GM12864 (cell line): ENCODE results near the gene MGST3.

Experiments
- DNase-seq: peaks from one replicate; pipeline ENCODE4 v3.0.0-alpha.2; 2011; ENCODE audit warnings: low read depth
- H3K4me3 ChIP-seq: 2 replicates; pipeline ENCODE4 v1.5.1; 2011; ENCODE audit warnings: mild to moderate bottlenecking, low read depth, low read length, control low read depth
- TF ChIP-seq, protein P1 (sequence below): IDR thresholded peaks from 2 replicates; pipeline ENCODE4 v1.5.1; 2011; ENCODE audit warnings: low read depth, mild to moderate bottlenecking, moderate library complexity, low read length, control low read depth, inconsistent platforms; ENCODE audit errors: missing control alignments

MGST3 gene

GRCh38 chr1:165659581-165659895, 28.5 kb downstream of the MGST3 start:
- TF ChIP-seq, protein P1, sequence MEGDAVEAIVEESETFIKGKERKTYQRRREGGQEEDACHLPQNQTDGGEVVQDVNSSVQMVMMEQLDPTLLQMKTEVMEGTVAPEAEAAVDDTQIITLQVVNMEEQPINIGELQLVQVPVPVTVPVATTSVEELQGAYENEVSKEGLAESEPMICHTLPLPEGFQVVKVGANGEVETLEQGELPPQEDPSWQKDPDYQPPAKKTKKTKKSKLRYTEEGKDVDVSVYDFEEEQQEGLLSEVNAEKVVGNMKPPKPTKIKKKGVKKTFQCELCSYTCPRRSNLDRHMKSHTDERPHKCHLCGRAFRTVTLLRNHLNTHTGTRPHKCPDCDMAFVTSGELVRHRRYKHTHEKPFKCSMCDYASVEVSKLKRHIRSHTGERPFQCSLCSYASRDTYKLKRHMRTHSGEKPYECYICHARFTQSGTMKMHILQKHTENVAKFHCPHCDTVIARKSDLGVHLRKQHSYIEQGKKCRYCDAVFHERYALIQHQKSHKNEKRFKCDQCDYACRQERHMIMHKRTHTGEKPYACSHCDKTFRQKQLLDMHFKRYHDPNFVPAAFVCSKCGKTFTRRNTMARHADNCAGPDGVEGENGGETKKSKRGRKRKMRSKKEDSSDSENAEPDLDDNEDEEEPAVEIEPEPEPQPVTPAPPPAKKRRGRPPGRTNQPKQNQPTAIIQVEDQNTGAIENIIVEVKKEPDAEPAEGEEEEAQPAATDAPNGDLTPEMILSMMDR = no peak
- no peak overlapping the region for H3K4me3 ChIP-seq
- no peak for DNase-seq

DNA sequence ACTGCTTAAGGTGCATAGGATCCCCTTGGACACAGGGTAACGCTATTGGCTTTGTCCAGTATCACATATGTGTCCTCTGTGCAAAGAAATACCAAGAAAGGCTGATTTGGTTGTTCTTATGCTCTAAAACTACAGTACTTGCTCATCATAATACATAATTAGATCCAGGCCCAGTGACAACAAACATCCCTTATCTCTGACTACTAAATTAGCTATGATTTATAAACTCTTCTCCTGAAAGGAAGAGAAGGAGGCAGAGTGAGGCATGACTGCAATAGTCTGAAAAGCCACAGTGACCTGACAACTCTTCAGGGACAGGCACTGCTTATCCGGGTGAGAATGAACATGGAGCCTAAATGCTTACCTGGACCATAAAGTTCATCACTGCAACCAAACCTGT, 30.7 kb downstream of the MGST3 start:
- no peak for DNase-seq
- TF ChIP-seq, protein P1 = no peak

DNA sequence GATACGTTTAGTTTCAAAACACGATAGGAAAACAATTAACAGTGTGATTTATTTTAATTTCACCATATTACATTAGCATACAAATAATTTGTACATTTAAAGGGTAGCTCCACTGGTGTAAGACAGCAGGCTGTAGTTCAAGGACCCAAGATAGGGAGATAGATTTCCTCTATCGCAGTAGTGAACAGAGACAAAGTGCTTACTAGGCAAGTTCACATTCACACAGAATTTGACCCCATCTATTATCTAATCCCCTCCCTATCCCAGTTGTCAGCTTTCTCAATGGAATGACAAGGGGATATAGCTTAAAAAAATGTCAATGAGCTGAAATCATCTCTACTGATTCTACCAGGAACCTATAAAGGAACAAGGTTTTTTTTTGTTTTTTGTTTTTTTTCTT, 31.2 kb downstream of the MGST3 start:
- no peak for DNase-seq
- TF ChIP-seq, protein P1 = no peak
- H3K4me3 ChIP-seq = no peak overlapping the region

More for the DNA sequence above, 30.7 kb downstream of the MGST3 start:
- no peak overlapping the region for H3K4me3 ChIP-seq

- no peak for DNase-seq
- no peak overlapping the region for H3K4me3 ChIP-seq
- TF ChIP-seq, protein P1 = no peak
Measured at GRCh38 chr1:165666152-165666825, 35.3 kb downstream of the MGST3 start.

DNA sequence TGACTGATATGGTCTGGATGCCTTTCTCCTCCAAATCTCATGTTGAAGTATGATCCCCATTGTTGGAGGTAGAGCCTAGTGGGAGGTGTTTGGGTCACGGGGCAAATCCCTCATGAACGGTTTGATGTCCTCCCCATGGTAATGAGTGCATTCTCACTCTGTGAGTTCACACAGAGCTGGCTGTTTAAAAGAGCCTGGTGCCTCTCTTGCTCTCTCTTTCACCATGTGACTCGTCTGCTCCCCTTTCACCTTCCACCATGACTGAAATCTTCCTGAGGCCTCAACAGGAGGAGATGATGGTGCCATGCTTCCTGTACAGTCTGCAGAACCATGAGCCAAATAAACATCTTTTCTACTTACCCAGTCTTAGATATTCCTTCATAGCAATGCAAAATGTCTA, 37.1 kb downstream of the MGST3 start:
- no peak for DNase-seq
- H3K4me3 ChIP-seq = no peak overlapping the region
- TF ChIP-seq, protein P1 = no peak

- H3K4me3 ChIP-seq = no peak overlapping the region
- TF ChIP-seq, protein P1 = no peak
- no peak for DNase-seq
Measured at GRCh38 chr1:165671526-165671925, 40.5 kb downstream of the MGST3 start.

DNA sequence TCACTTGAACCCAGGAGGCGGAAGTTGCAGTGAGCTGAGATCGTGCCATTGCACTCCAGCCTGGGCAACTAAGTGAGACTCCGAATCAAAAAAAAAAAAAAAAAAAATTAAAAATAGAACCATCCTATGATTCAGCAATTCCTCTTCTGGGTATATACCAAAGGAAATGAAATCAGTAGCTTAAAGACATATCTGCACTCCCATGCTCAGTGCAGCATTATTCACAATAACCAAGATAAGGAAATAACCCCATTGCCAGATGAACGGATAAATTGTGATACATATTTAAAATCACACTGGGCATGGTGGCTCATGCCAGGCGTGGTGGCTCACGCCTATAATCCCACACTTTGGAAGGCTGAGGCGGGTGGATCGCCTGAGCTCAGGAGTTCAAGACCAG, 43.6 kb downstream of the MGST3 start:
- DNase-seq = no peak
- H3K4me3 ChIP-seq = no peak overlapping the region
- TF ChIP-seq, protein P1 = no peak
